IMR-90 (cell line): ENCODE measurements around the gene SLC25A41. TPM values are rescaled to one million over a fixed set of nuclear protein-coding genes. Genes with fewer than 3 reads are reported as not detected.

ENCODE experiments used
- ATAC-seq: fragments of 200-7000 bp; cut with Tn5 transposase; 2 replicates; pipeline ENCODE4 v1.9.1; 2020; ENCODE audit warnings: low read depth, mild to moderate bottlenecking, moderate library complexity
- BruUV-seq: library from RNA; stranded (reverse); fragments of 400-500 nt; replicated peaks from 2 replicates; lab custom pipeline; 2021; lab: Mats Ljungman, UMichigan
- CTCF ChIA-PET: fragments of 300-600 bp; formaldehyde crosslinking; extraction: SDS; loops from one replicate; lab custom pipeline; 2021; ENCODE audit warnings: antibody characterized with exemption; lab: Yijun Ruan, JAX
- POLR2A ChIA-PET: fragments of 300-600 bp; sonication (Branson Sonifier 250); formaldehyde crosslinking; loops from one replicate; lab custom pipeline; 2022; ENCODE audit warnings: antibody characterized with exemption; ENCODE audit not compliant: unreplicated experiment; lab: Charles Lee
- DNase-seq: peaks from one replicate; pipeline ENCODE4 v3.0.0; 2013
- H2AFZ ChIP-seq: replicated peaks from 2 replicates; pipeline ENCODE3; 2013; ENCODE audit warnings: low read length, mild to moderate bottlenecking; ENCODE audit not compliant: poor library complexity
- H2AK5ac ChIP-seq: 2 replicates; pipeline ENCODE4 v1.6.1; 2013; ENCODE audit warnings: low read depth, low read length, inconsistent platforms
- H2AK9ac ChIP-seq: replicated peaks from 2 replicates; pipeline ENCODE3; 2013; ENCODE audit warnings: mild to moderate bottlenecking, low read depth, low read length, moderate library complexity; ENCODE audit not compliant: poor library complexity
- H2BK120ac ChIP-seq: 2 replicates; pipeline ENCODE4 v1.6.1; 2013; ENCODE audit warnings: low read depth, low read length, inconsistent platforms
- H2BK15ac ChIP-seq: 3 replicates; pipeline ENCODE4 v1.6.1; 2013; ENCODE audit warnings: low read depth, low read length, inconsistent platforms
- H2BK20ac ChIP-seq: 2 replicates; pipeline ENCODE4 v1.6.1; 2013; ENCODE audit warnings: low read depth, mild to moderate bottlenecking, inconsistent platforms, low read length, moderate library complexity
- H2BK5ac ChIP-seq: 2 replicates; pipeline ENCODE4 v1.6.1; 2013; ENCODE audit warnings: mild to moderate bottlenecking, low read depth, low read length, inconsistent platforms; ENCODE audit not compliant: poor library complexity, severe bottlenecking
- H3K14ac ChIP-seq: replicated peaks from 2 replicates; pipeline ENCODE4 v1.6.1; 2013; ENCODE audit warnings: low read depth, low read length, inconsistent platforms
- H3K18ac ChIP-seq: 2 replicates; pipeline ENCODE4 v1.6.1; 2013; ENCODE audit warnings: low read depth, low read length, control low read depth
- H3K23ac ChIP-seq: 2 replicates; pipeline ENCODE4 v1.6.1; 2013; ENCODE audit warnings: low read depth, low read length, inconsistent platforms
- H3K27ac ChIP-seq: 2 replicates; pipeline ENCODE4 v1.5.1; 2013; ENCODE audit warnings: mild to moderate bottlenecking, control low read depth, low read length; ENCODE audit not compliant: insufficient read depth
- H3K27me3 ChIP-seq: 2 replicates; pipeline ENCODE4 v1.6.1; 2013; ENCODE audit warnings: low read length; ENCODE audit not compliant: control insufficient read depth, insufficient read depth
- H3K36me3 ChIP-seq: 2 replicates; pipeline ENCODE4 v1.6.1; 2013; ENCODE audit warnings: low read length, mixed read lengths; ENCODE audit not compliant: control insufficient read depth, insufficient read depth
- H3K4ac ChIP-seq: 2 replicates; pipeline ENCODE4 v1.6.1; 2013; ENCODE audit warnings: low read depth, low read length, inconsistent platforms
- H3K4me1 ChIP-seq: 2 replicates; pipeline ENCODE4 v1.6.1; 2013; ENCODE audit warnings: low read length, mixed read lengths; ENCODE audit not compliant: control insufficient read depth, insufficient read depth
- H3K4me2 ChIP-seq: 2 replicates; pipeline ENCODE4 v1.6.1; 2013; ENCODE audit warnings: low read depth, mild to moderate bottlenecking, control low read depth, low read length, moderate library complexity
- H3K4me3 ChIP-seq: 2 replicates; pipeline ENCODE4 v1.5.1; 2013; ENCODE audit warnings: low read depth, mild to moderate bottlenecking, control low read depth, low read length, moderate library complexity; ENCODE audit not compliant: insufficient read depth
- H3K56ac ChIP-seq: 2 replicates; pipeline ENCODE4 v1.6.1; 2013; ENCODE audit warnings: low read length, inconsistent platforms; ENCODE audit not compliant: insufficient read depth; ENCODE audit errors: extremely low read depth
- H3K79me1 ChIP-seq, 2 experiments: 2 replicates each; pipeline ENCODE4 v1.6.1; 2013; ENCODE audit warnings: low read length in 2 of 2, inconsistent platforms in 1 of 2, low read depth in 1 of 2
- H3K9ac ChIP-seq: 2 replicates; pipeline ENCODE4 v1.6.1; 2013; ENCODE audit warnings: low read depth, low read length, control low read depth
- H3K9me1 ChIP-seq: 2 replicates; pipeline ENCODE4 v1.6.1; 2013; ENCODE audit warnings: low read length, inconsistent platforms; ENCODE audit not compliant: insufficient read depth
- H3K9me3 ChIP-seq: 2 replicates; pipeline ENCODE4 v1.6.1; 2013; ENCODE audit warnings: low read length; ENCODE audit not compliant: control insufficient read depth, insufficient read depth
- H4K20me1 ChIP-seq: 2 replicates; pipeline ENCODE4 v1.6.1; 2013; ENCODE audit warnings: low read length, inconsistent platforms; ENCODE audit not compliant: insufficient read depth
- H4K5ac ChIP-seq: 2 replicates; pipeline ENCODE4 v1.6.1; 2013; ENCODE audit warnings: mild to moderate bottlenecking, low read depth, low read length, control low read depth
- H4K8ac ChIP-seq, 2 experiments: 2 replicates each; pipeline ENCODE4 v1.6.1; 2013; ENCODE audit warnings: low read depth in 2 of 2, low read length in 2 of 2, control low read depth in 1 of 2, inconsistent platforms in 1 of 2
- H4K91ac ChIP-seq: 2 replicates; pipeline ENCODE4 v1.6.1; 2013; ENCODE audit warnings: low read depth, low read length, inconsistent platforms; ENCODE audit not compliant: insufficient read depth
- CEBPB ChIP-seq: IDR thresholded peaks from 2 replicates; pipeline ENCODE4 v1.6.1; 2012; ENCODE audit warnings: low read depth, low read length, improper control_type of control experiment
- CTCF ChIP-seq: conservative IDR thresholded peaks from 2 replicates; pipeline ENCODE4 v1.5.1; 2012; ENCODE audit warnings: mild to moderate bottlenecking, low read depth, low read length, improper control_type of control experiment
- FOS ChIP-seq: fragments of 150-350 bp; IDR thresholded peaks from 2 replicates; pipeline ENCODE4 v1.6.1; 2016; ENCODE audit warnings: low read depth, low read length
- MXI1 ChIP-seq: IDR thresholded peaks from 2 replicates; pipeline ENCODE4 v1.6.1; 2012; ENCODE audit warnings: low read depth, mild to moderate bottlenecking, low read length, moderate library complexity, borderline replicate concordance
- RCOR1 ChIP-seq: IDR thresholded peaks from 2 replicates; pipeline ENCODE4 v1.6.1; 2012; ENCODE audit warnings: mild to moderate bottlenecking, low read length, improper control_type of control experiment; ENCODE audit not compliant: insufficient replicate concordance
- SMC3 ChIP-seq: fragments of 150-350 bp; IDR thresholded peaks from 2 replicates; pipeline ENCODE4 v1.6.1; 2016; ENCODE audit warnings: low read depth, mild to moderate bottlenecking, antibody characterized with exemption, low read length, moderate library complexity
- WGBS, 2 experiments: methylation state at CpG; one replicate each; pipeline versions ENCODE4 v1.1.5 to v1.1.7; 2013; ENCODE audit warnings: missing lambda C conversion rate in 2 of 2; ENCODE audit not compliant: insufficient read length in 1 of 2; ENCODE audit errors: extremely low coverage in 2 of 2; 5-methylcytosine and 5-hydroxymethylcytosine counted together
- dilution Hi-C: fragments of 300-500 bp; cut with HindIII; formaldehyde crosslinking; loops from one replicate; pipeline ENCODE4 v1.14.3; 2018; ENCODE audit warnings: low sequenced_read_pairs; ENCODE audit not compliant: unreplicated experiment
- in situ Hi-C: fragments of 300-500 bp; cut with MboI; formaldehyde crosslinking; loops from 3 replicates; pipeline ENCODE4 v1.14.3; 2019; ENCODE audit warnings: low sequenced_read_pairs, inconsistent platforms, mixed read lengths
- intact Hi-C: fragments of 100-400 bp; cut with micrococcal nuclease; formaldehyde crosslinking; loops from 2 replicates; pipeline ENCODE4 v1.10.0; 2022
- polyA plus RNA-seq, 3 experiments: library from polyadenylated mRNA; depleted of rRNA; stranded (reverse); fragments of >200 nt; gene quantifications; 2 replicates each; pipeline ENCODE4 v1.2.3, GENCODE V29; 2012; ENCODE audit warnings: low replicate concordance in 1 of 3
- total RNA-seq: library from RNA; depleted of rRNA; stranded (reverse); fragments of >200 nt; gene quantifications from 2 replicates; pipeline ENCODE4 v1.2.3, GENCODE V29; 2012
- TF ChIP-seq, protein P1 (sequence below): fragments of 150-350 bp; IDR thresholded peaks from 2 replicates; pipeline ENCODE4 v1.6.1; 2016; ENCODE audit warnings: low read depth, mild to moderate bottlenecking, low read length, moderate library complexity, borderline replicate concordance

Gene SLC25A41
- total and polyA plus RNA-seq, 2 of the 4 experiments (the other 2 are of a cell fraction), result not detected

DNA sequence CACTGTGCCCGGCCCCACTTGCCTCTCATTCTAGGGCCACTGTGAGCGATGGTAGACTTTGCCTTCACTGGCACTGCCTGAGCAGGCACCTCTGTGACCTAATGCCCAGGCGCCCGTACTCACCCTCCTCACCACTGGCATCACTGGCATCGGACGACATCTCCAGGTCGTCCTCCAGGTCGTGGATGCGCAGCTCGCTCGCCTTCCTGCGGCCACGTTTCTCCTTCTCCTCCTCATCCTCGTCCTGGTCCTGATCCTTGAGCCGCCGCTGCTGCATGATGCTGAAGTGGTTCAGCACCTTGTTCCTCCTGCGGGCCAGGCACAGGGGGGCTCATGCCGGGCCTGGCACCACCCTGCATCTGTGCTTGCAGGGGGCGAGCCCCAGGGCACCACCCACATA lies 50.4 kb downstream of the SLC25A41 start:
- Histone ChIP-seq H3K4me3 (no peak overlapping the region), H3K36me3 (peaks cover 70% of the 10 kb centered on the region), H3K9me1 (no peaks in the 10 kb centered on the region), H3K14ac (no peak overlapping the region), H3K9me3 (peaks cover 7% of the 10 kb centered on the region; the same call in 1 of the 2 replicates), H3K56ac (no peak overlapping the region), H3K23ac (no peak overlapping the region), H2AK5ac (no peak overlapping the region), H3K4me1 (peaks cover 2% of the 10 kb centered on the region; the same call in 1 of the 2 replicates), H2BK5ac (no peak overlapping the region), H2BK20ac (no peak overlapping the region), H4K20me1 (no peaks in the 10 kb centered on the region), H3K4ac (no peak overlapping the region), H2BK15ac (no peak overlapping the region), H4K8ac (no peak overlapping the region), H2AK9ac (peak overlapping the region; percentile 16), H3K27ac (no peak overlapping the region), H3K79me1 (peaks cover 0 to 3% of the 10 kb centered on the region in 2 experiments; a peak in 2 of 4 replicates), H2AFZ (no peak overlapping the region), H2BK120ac (no peak overlapping the region), H3K18ac (no peak overlapping the region), H3K9ac (no peak overlapping the region), H4K91ac (no peak overlapping the region), H3K27me3 (no peaks in the 10 kb centered on the region), H4K5ac (no peak overlapping the region), H3K4me2 (no peak overlapping the region)
- WGBS, 2 experiments, result 92% methylated on average over 14 of the region's 19 CpGs; no CpG with 5 or more reads in 1 of the 2 experiments
- CTCF ChIA-PET, result no interaction called here
- dilution Hi-C loops (no loop called here), intact Hi-C loops (no loop called here), in situ Hi-C loops (no loop called here)
- POLR2A ChIA-PET, result no interaction called here
- TF ChIP-seq CEBPB, result no peak
- TF ChIP-seq FOS, result no peak
- no peak for TF ChIP-seq MXI1
- TF ChIP-seq CTCF, result no peak
- TF ChIP-seq, protein P1, sequence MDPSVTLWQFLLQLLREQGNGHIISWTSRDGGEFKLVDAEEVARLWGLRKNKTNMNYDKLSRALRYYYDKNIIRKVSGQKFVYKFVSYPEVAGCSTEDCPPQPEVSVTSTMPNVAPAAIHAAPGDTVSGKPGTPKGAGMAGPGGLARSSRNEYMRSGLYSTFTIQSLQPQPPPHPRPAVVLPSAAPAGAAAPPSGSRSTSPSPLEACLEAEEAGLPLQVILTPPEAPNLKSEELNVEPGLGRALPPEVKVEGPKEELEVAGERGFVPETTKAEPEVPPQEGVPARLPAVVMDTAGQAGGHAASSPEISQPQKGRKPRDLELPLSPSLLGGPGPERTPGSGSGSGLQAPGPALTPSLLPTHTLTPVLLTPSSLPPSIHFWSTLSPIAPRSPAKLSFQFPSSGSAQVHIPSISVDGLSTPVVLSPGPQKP, result no peak
- TF ChIP-seq SMC3, result no peak
- TF ChIP-seq RCOR1, result no peak
- DNase-seq (no peak), ATAC-seq (no peak)
- BruUV-seq, result no TSS peak
